Ishikawa (cell line): ENCODE results near the gene SLC38A10.
A peak's percentile ranks its signal among the peaks of the same experiment; 100 is the strongest.

Experiments used
- CEBPB ChIP-seq: IDR thresholded peaks from 2 replicates; pipeline ENCODE4 v1.6.1; 2012
- EGR1 ChIP-seq: IDR thresholded peaks from 2 replicates; pipeline ENCODE4 v1.6.1; 2012
- EP300 ChIP-seq: IDR thresholded peaks from 2 replicates; pipeline ENCODE4 v1.6.1; 2012; ENCODE audit warnings: borderline replicate concordance
- RAD21 ChIP-seq: IDR thresholded peaks from 2 replicates; pipeline ENCODE4 v1.6.1; 2012; ENCODE audit warnings: low read depth
- TAF1 ChIP-seq: IDR thresholded peaks from 2 replicates; pipeline ENCODE4 v1.6.1; 2012; ENCODE audit warnings: low read depth, mild to moderate bottlenecking
- TEAD4 ChIP-seq: IDR thresholded peaks from 2 replicates; pipeline ENCODE4 v1.6.1; 2012
- ZBTB7A ChIP-seq: IDR thresholded peaks from 2 replicates; pipeline ENCODE4 v1.6.1; 2012; ENCODE audit warnings: low read depth
- TF ChIP-seq, protein P1 (sequence below): IDR thresholded peaks from 2 replicates; pipeline ENCODE4 v1.6.1; 2012; ENCODE audit warnings: low read depth, mild to moderate bottlenecking

DNA sequence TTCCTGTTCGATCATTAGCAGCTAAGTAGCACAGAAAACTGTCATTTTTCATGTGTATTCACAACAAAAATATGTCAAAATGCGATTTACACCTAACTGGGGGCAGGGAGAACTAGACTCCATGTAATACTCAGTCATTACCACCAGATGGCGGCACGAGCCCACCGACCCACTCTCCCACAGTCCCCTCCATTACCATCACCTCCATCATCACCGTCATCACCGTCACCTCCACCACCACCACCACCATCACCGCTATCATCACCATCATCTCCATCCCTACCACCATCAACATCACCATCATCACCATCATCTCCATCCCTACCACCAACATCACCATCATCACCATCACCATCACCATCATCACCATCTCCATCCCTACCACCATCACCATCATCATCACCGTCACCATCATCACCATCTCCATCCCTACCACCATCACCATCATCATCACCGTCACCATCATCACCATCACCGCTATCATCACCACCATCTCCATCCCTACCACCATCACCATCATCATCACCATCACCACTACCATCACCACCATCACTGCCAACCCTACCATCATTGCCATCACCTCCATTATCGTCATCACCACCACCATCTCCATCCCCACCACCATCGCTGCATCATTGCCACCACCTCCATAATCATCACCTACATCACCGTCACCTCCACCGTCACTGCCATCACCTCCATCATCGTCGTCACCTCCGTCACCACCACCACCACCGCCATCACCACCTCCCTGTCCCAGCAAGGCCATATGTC, 41.6 kb downstream of the SLC38A10 start:
- TF ChIP-seq TAF1 = no peak
- TF ChIP-seq, protein P1, sequence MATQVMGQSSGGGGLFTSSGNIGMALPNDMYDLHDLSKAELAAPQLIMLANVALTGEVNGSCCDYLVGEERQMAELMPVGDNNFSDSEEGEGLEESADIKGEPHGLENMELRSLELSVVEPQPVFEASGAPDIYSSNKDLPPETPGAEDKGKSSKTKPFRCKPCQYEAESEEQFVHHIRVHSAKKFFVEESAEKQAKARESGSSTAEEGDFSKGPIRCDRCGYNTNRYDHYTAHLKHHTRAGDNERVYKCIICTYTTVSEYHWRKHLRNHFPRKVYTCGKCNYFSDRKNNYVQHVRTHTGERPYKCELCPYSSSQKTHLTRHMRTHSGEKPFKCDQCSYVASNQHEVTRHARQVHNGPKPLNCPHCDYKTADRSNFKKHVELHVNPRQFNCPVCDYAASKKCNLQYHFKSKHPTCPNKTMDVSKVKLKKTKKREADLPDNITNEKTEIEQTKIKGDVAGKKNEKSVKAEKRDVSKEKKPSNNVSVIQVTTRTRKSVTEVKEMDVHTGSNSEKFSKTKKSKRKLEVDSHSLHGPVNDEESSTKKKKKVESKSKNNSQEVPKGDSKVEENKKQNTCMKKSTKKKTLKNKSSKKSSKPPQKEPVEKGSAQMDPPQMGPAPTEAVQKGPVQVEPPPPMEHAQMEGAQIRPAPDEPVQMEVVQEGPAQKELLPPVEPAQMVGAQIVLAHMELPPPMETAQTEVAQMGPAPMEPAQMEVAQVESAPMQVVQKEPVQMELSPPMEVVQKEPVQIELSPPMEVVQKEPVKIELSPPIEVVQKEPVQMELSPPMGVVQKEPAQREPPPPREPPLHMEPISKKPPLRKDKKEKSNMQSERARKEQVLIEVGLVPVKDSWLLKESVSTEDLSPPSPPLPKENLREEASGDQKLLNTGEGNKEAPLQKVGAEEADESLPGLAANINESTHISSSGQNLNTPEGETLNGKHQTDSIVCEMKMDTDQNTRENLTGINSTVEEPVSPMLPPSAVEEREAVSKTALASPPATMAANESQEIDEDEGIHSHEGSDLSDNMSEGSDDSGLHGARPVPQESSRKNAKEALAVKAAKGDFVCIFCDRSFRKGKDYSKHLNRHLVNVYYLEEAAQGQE = no peak
- no peak for TF ChIP-seq EP300
- TF ChIP-seq CEBPB = no peak
- TF ChIP-seq EGR1 = no peak
- no peak for TF ChIP-seq TEAD4
- peak; percentile 93 for TF ChIP-seq RAD21
- no peak for TF ChIP-seq ZBTB7A
